CD4-positive, alpha-beta T cell (primary cell): ENCODE results near the gene WDR5B. TPM values are rescaled to one million over a fixed set of nuclear protein-coding genes. Genes with fewer than 3 reads are reported as not detected.

Experiments
- ATAC-seq: fragments of 200-7000 bp; cut with Tn5 transposase; one replicate; pipeline ENCODE4 v1.10.0; 2022; ENCODE audit warnings: mild to moderate bottlenecking; ENCODE audit not compliant: poor library complexity
- CTCF ChIA-PET: fragments of 350-600 bp; sonication (Branson Sonifier 250); formaldehyde crosslinking; loops from one replicate; lab custom pipeline; 2021; ENCODE audit warnings: antibody characterized with exemption, inconsistent platforms; lab: Charles Lee
- POLR2A ChIA-PET: fragments of 350-600 bp; sonication (Branson Sonifier 250); formaldehyde crosslinking; loops from one replicate; lab custom pipeline; 2021; ENCODE audit warnings: antibody characterized with exemption, inconsistent platforms; lab: Charles Lee
- DNase-seq, 14 experiments: peaks; one replicate each; pipeline ENCODE4 v3.0.0-alpha.2; 2013 to 2020; ENCODE audit warnings: mixed read lengths in 2 of 14
- H3K27ac ChIP-seq, 2 donors: one replicate each; pipeline versions ENCODE4 v1.5.1 to v1.7.0; 2013; ENCODE audit warnings: low read length in 2 of 2, low read depth in 1 of 2, mild to moderate bottlenecking in 1 of 2
- H3K27me3 ChIP-seq, 2 experiments: 1 replicate in 1 of 2; 2 replicates in 1 of 2; pipeline versions ENCODE4 v1.6.1 to v1.7.0; 2013; ENCODE audit warnings: low read length in 2 of 2, control low read depth in 1 of 2, mild to moderate bottlenecking in 1 of 2, moderate library complexity in 1 of 2; ENCODE audit not compliant: insufficient read depth in 2 of 2, control insufficient read depth in 1 of 2
- H3K36me3 ChIP-seq: one replicate; pipeline ENCODE4 v1.6.1; 2013; ENCODE audit warnings: low read length, control low read depth; ENCODE audit not compliant: insufficient read depth
- H3K4me1 ChIP-seq: one replicate; pipeline ENCODE4 v1.6.1; 2013; ENCODE audit warnings: low read length, control low read depth; ENCODE audit not compliant: insufficient read depth
- H3K4me3 ChIP-seq: one replicate; pipeline ENCODE4 v1.5.1; 2013; ENCODE audit warnings: mild to moderate bottlenecking, low read length, moderate library complexity
- H3K9me3 ChIP-seq, 2 experiments: 1 replicate in 1 of 2; 2 replicates in 1 of 2; pipeline versions ENCODE4 v1.6.1 to v1.7.0; 2013; ENCODE audit warnings: low read length in 2 of 2, mild to moderate bottlenecking in 2 of 2, control low read depth in 1 of 2, moderate library complexity in 1 of 2; ENCODE audit not compliant: control insufficient read depth in 1 of 2, insufficient read depth in 1 of 2
- H3K27ac Mint-ChIP-seq: one replicate; pipeline ENCODE4 v1.8.0; 2020; ENCODE audit warnings: mixed read lengths
- H3K27me3 Mint-ChIP-seq: one replicate; pipeline ENCODE4 v1.8.0; 2021; ENCODE audit warnings: mixed read lengths
- H3K36me3 Mint-ChIP-seq: one replicate; pipeline ENCODE4 v1.8.0; 2021; ENCODE audit warnings: low read depth, mixed read lengths
- H3K4me1 Mint-ChIP-seq: one replicate; pipeline ENCODE4 v1.8.0; 2021; ENCODE audit warnings: low read depth, mixed read lengths
- H3K4me3 Mint-ChIP-seq: one replicate; pipeline ENCODE4 v1.8.0; 2020; ENCODE audit warnings: mild to moderate bottlenecking, mixed read lengths
- H3K9me3 Mint-ChIP-seq: one replicate; pipeline ENCODE4 v1.8.0; 2020; ENCODE audit warnings: mixed read lengths
- CTCF ChIP-seq: fragments of 200-600 bp; IDR thresholded peaks from one replicate; pipeline ENCODE4 v1.8.0; 2022; ENCODE audit warnings: antibody characterized with exemption, mild to moderate bottlenecking
- intact Hi-C, 2 experiments: fragments of 100-400 bp; cut with DNase I in 1 of 2; cut with micrococcal nuclease in 1 of 2; formaldehyde crosslinking; loops; one replicate each; pipeline versions ENCODE4 v1.15.1 to v1.9.0; 2023 to 2025; cut with DNase I, micrococcal nuclease
- total RNA-seq, 174 experiments: library from RNA in 2 of 174; stranded (reverse) in 2 of 174; gene quantifications; one replicate each; pipeline ENCODE4 v1.2.3 and lab custom pipeline; 2021 to 2026

WDR5B gene
- total RNA-seq, 2 experiments from 2014 or later: 2.3 to 2.4 TPM

GRCh38 chr3:122407946-122408345 lies 7.9 kb downstream of the WDR5B start:
- TF ChIP-seq CTCF: no peak
- Histone ChIP-seq H3K4me3 (no peak overlapping the region), H3K36me3 (peaks cover 86% of the 10 kb centered on the region), H3K27ac (no peak overlapping the region), H3K9me3 (no peaks in the 10 kb centered on the region), H3K27me3 (no peaks in the 10 kb centered on the region), H3K4me1 (no peaks in the 10 kb centered on the region)
- ChIA-PET CTCF (interaction anchor here (1.2 to 1.6 kb wide), 2 partner anchors 15 to 24 kb away, joined by 4 to 6 read pairs; partner anchors contain the start of gene FAM162A), POLR2A (interaction anchor here (0.9 to 1.9 kb wide), 2 partner anchors 8 to 24 kb away, joined by 4 to 11 read pairs; partner anchors contain the start of genes FAM162A, MIX23 and WDR5B)
- Mint-ChIP-seq H3K9me3 (no peaks in the 10 kb centered on the region), H3K27me3 (no peaks in the 10 kb centered on the region), H3K27ac (no peak overlapping the region), H3K4me3 (no peak overlapping the region), H3K36me3 (peaks cover 88% of the 10 kb centered on the region), H3K4me1 (peaks cover 12% of the 10 kb centered on the region)
- DNase-seq: no peak
- intact Hi-C loops: no loop called here
- no peak for ATAC-seq

- no peaks in the 10 kb centered on the region for H3K27me3 ChIP-seq
- no peak overlapping the region for H3K27ac ChIP-seq
- no peaks in the 10 kb centered on the region for H3K4me1 ChIP-seq
- ChIA-PET CTCF (interaction anchor here (1.2 kb wide), 1 partner anchor 12 kb away, joined by 5 read pairs; no protein-coding TSS in a partner anchor), POLR2A (interaction anchor here (0.6 to 1.4 kb wide), 2 partner anchors 15 to 23 kb away, joined by 3 to 8 read pairs; partner anchors contain the start of genes FAM162A and MIX23)
- no peak for ATAC-seq
- peaks cover 77% of the 10 kb centered on the region for H3K36me3 ChIP-seq
- peaks cover 80% of the 10 kb centered on the region for H3K36me3 Mint-ChIP-seq
- no peak overlapping the region for H3K27ac Mint-ChIP-seq
- no peak for TF ChIP-seq CTCF
- no peak overlapping the region for H3K4me3 ChIP-seq
- no peaks in the 10 kb centered on the region for H3K27me3 Mint-ChIP-seq
- H3K9me3 Mint-ChIP-seq: no peaks in the 10 kb centered on the region
- DNase-seq: no peak
- H3K4me1 Mint-ChIP-seq: no peaks in the 10 kb centered on the region
- H3K4me3 Mint-ChIP-seq: no peak overlapping the region
- H3K9me3 ChIP-seq: no peaks in the 10 kb centered on the region
- intact Hi-C loops: no loop called here
Measured at GRCh38 chr3:122406198-122406597, 9.7 kb downstream of the WDR5B start.

- H3K27ac ChIP-seq: no peak overlapping the region
- Mint-ChIP-seq H3K36me3 (peaks cover 71% of the 10 kb centered on the region), H3K27ac (no peak overlapping the region), H3K9me3 (no peaks in the 10 kb centered on the region), H3K4me3 (no peak overlapping the region), H3K27me3 (no peaks in the 10 kb centered on the region), H3K4me1 (no peaks in the 10 kb centered on the region)
- H3K4me3 ChIP-seq: no peak overlapping the region
- ChIA-PET CTCF (no interaction called here), POLR2A (interaction anchor here (0.6 to 1.2 kb wide), 4 partner anchors 9 to 21 kb away, joined by 3 to 4 read pairs (median 3); partner anchors contain the start of gene FAM162A)
- H3K36me3 ChIP-seq: peaks cover 67% of the 10 kb centered on the region
- no peak for TF ChIP-seq CTCF
- no peak for ATAC-seq
- H3K27me3 ChIP-seq: no peaks in the 10 kb centered on the region
- no peaks in the 10 kb centered on the region for H3K4me1 ChIP-seq
- no peak for DNase-seq
- no peaks in the 10 kb centered on the region for H3K9me3 ChIP-seq
- intact Hi-C loops: no loop called here
Measured at GRCh38 chr3:122405015-122405414, 10.8 kb downstream of the WDR5B start.
